HG02623 (cell line): Measurements from ENCODE around the gene CD1B.
A peak's percentile ranks its signal among the peaks of the same experiment; 100 is the strongest.
"Not testable (repeated sequence)": the region's sequence is repeated elsewhere in the genome, so short reads cannot be mapped to it uniquely, and the experiment has no call there.

Source experiments
- ATAC-seq: cut with Tn5 transposase; IDR thresholded peaks from one replicate; pipeline ENCODE4 v1.9.1; 2021; ENCODE audit warnings: moderate library complexity; ENCODE audit not compliant: unreplicated experiment

Gene CD1B

DNA sequence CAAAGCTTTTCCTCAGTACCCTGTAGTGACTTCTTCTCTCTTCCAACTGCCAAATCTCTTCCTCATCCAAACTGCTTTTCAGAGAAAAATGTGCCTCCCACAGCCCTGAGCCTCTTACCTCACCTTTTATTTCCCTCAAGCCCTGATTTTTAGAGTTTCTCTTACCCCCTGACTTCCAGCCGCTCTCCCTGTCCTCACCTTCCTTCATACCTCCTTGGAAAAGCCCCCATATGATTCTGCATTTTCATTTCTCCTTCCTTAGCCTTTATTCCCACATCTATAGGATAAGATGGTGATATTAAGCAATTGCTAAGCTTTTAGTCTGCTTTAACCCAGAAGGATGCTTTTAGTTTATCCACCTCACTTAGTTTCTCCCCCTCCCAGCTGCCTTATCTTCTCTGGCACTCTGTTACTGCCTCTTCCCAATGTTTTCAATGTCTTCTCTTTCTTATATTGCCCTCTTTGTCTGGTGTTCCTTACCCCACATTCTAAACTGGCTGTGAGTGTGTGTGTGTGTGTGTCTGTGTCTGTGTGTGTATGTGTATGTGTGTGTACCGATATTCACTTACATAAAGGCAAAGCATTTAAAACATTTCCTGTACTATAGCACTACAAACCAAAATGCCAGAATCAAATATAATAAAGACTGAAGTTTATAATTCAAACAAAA is at the start of gene CD1B:
CD1B (minus strand) TSS at position 51 of the 670 bp plus-strand sequence. CDS start 108 bp downstream, outside the sequence.
- no peak for ATAC-seq

DNA sequence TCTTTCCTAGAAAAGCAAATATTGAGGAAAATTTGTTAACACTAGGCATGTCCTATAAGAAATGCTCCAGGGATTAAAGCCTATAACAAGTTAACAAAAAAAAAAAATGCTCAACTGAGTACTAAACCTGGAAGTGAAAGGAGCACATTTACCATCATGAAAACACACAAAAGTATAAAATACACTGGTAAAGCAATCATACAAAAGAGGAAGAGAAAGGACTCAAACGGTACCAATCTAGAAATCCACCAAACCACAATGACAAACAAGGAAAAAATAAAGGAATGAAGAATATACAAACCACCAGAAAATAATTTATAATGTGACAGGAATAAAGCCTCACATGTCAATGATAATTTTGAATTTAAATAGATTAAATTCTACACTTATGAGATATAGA is 43.5 kb upstream of the CD1B start:
- no peak for ATAC-seq

DNA sequence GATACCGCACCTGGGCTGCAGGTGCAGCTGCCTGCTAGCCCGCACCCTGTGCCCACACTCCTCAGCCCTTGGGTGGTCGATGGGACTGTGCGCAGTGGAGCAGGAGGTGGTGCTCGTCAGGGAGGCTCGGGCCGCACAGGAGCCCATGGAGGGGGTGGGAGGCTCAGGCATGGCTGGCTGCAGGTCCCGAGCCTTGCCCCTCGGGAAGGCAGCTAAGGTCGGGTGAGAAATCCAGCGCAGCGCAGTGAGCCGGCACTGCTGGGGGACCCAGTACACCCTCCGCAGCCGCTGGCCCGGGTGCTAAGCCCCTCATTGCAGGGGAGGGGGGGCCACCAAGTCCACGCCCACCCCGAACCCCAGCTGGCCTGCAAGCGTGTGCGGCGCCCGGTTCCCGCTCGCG is 42.8 kb upstream of the CD1B start:
- ATAC-seq: not testable (repeated sequence)

DNA sequence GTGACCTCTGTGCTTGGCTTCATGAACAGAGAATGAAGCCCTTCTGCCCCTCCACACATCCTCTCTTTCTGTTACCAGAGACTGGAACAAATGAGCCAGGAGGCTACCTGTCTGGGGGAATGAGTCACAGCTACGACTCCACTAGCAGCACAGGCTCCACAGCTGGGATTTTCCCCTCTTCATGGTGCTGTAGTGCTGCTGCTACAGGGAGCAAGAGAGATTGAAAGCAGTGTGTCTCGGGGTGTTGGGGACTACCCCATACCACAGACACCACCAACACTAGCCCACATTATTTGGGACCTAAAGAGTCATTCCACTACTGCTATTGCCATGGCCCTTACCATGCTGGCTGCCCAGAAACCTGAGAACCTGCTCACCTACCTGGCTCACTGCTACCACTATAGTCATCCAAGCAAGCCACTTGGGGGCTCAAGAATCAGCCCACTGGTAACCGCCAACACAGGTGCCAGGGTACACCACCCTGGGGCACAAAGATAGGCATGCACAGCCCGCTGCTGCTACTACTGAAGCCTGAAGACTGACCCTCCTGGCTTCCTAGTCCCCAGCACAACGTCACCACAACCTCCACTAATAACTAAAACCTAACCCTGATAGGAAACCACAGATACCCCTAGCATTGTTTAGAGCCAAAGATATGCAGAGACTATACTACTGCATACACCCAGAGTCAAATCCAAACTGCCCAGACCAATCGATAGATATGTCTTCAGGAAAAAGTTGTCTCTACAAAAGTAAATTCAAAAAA is 40.0 kb upstream of the CD1B start:
- ATAC-seq: peak; percentile 93

DNA sequence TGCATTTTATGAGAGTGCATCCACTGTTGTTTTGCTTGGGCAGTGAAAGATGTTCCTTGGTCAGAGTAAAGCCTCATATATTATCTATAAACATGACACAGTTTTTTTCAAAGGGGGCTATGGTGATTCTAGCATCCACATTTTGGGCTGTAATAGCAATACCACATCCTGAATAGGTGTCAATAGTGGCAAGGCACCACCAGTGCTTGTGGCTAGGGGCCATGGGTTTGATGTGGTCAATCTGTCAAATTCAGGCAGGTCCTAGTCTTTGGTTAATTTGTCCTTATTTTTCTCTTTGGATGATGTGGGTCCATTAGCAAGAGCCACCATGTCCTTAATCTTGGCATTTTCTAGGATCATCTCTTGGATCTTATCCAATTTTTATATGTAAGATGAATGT is 35.5 kb upstream of the CD1B start:
- no peak for ATAC-seq

DNA sequence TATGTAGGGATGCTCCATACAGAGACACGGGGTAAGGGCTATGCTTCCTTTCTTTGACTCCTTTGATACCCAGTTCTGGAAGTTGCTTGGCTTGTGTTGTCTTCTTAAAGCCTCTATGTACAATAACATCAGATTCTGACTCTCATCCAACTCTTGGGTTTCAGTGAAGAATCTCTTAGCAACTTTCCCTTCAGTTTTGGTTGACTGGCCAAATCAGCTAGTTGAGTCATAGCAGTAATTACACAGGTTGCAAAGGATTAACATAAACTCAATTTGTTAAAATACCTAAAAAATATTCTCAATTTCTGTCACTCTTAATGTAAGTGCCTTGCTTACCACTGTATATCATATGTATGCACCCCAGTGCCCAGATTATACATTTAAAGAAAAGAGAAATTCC is 31.6 kb upstream of the CD1B start:
- no peak for ATAC-seq

DNA sequence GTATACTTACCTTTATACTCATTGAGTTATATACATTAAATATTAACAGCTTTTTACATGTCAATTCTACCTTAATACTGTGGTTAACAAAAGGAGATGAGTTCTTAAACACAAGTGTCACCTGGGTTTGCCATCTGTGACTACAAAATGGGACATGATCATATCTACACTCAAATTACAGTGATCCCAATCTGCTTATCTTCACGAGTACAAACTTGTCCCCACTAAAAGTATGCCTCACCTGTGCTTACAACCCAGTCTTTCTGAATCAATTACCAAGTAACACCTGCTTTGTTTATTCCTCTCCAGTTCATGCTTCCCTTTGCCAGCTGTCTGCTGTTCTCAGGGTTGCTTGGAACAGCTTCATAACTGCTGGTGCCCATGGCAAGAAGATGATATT is 31.2 kb upstream of the CD1B start:
- ATAC-seq: no peak

DNA sequence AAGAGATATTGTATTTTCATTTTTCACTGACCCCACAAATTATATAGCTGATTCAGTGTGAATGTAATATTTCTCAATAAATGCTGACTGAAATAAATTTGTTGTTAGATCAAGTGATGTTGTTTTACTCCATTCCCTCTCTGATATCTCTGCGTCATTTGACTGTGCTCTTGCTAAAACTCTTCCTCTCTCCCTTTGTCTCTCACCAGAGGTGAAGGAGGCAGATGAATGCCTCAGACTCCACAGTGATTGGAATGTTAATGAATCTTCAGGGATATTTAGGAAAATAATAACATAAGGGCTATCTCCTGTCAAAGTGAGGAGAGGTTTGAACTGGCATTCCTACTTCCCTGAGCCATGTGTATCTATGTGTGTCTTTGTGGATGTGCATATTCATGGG is 26.1 kb upstream of the CD1B start:
- ATAC-seq: no peak

DNA sequence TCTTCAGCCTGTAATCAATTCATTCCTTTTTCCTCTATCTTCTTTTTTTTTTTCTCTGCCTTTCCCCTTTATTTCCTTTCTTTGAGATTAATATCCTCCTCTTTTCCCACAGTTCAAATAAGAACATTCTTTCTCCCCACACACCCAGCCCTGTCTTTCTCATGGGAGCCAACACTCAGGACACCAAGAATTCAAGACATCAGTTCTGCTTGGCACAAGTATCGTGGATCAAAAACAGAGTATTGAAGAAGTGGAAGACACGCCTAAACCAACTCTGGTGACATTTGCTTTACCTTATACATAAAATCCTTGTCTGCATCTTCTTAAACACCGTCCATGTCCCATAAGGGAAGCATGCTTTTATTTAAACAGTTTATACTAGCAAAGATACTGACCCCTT is 25.3 kb upstream of the CD1B start:
- ATAC-seq: no peak

DNA sequence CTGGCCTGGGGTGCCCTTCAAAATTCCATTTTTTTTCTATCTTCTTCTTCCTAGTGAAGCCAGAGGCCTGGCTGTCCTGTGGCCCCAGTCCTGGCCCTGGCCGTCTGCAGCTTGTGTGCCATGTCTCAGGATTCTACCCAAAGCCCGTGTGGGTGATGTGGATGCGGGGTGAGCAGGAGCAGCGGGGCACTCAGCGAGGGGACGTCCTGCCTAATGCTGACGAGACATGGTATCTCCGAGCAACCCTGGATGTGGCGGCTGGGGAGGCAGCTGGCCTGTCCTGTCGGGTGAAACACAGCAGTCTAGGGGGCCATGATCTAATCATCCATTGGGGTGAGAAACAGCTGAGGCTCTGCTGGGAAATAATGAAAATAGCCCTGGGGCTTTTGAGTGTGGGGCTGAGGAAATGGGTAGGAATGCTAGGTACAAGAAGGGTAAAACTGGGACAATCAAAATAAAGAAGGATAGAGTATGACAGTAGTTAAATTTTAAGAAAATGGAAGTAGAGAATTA is 24.5 kb upstream of the CD1B start:
- ATAC-seq: no peak

DNA sequence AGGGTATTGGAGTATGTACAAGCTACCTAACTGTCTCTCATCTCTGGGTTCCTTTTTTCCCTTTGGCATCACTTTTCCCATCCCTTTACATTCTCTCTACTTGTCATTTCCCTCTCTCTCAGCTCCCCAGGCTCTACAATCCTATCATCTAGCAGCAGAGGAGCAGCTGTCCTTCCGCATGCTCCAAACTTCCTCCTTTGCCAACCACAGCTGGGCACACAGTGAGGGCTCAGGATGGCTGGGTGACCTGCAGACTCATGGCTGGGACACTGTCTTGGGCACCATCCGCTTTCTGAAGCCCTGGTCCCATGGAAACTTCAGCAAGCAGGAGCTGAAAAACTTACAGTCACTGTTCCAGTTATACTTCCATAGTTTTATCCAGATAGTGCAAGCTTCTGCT is 22.9 kb upstream of the CD1B start:
- ATAC-seq: no peak

DNA sequence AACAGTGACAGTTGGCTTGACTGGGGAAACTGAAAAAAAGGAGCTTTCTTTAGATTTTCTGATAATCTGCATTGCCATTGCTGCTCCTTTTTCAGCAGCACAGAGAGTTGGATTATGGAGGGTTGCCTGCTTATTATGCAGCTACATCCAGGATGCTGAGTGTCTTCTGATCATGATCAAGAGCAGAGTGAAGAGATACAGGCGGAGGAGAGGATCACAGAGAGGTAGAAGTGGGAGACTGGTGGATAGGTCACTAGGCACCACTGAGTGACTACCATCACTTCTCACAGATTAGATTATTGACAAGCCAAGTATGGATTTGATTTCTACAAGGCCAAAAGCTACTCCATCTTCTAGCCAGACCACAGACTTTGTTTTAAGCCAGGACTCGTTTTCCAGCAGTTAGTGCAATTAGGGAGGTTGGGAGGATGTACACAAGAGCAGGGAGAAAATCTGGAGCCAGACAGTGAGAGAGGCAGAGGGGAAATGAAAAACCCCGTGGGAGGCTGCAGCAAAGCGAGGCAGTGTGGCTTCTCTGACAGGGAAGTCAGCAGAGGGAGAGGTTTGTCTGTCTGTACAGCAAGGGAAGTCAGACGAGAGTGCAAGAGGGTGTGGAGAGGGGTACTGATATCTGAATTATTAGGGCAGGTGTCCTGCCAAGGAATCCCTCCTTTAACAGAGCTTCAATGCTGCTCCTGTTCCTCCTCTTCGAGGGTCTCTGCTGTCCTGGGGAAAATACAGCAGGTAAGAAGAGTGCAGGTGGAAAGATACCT is 22.2 kb upstream of the CD1B start, which contains the start of gene CD1E:
CD1E (plus strand) TSS at position 592 of the 773 bp plus-strand sequence; CDS start at position 687, 95 bp downstream.
- ATAC-seq: peak; percentile 52

DNA sequence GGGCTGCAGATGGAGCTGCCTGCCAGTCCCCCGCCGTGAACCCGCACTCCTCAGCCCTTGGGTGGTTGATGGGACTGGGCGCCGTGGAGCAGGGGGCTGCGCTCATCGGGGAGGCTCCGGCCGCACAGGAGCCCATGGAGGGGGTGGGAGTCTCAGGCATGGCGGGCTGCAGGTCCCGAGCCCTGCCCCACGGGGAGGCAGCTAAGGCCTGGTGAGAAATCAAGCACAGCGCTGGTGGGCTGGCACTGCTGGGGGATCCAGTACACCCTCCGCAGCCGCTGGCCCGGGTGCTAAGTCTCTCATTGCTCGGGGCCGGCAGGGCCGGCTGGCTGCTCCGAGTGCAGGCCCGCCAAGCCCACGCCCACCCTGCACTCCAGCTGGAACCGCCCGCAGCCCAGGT is 17.6 kb upstream of the CD1B start:
- ATAC-seq: not testable (repeated sequence)

DNA sequence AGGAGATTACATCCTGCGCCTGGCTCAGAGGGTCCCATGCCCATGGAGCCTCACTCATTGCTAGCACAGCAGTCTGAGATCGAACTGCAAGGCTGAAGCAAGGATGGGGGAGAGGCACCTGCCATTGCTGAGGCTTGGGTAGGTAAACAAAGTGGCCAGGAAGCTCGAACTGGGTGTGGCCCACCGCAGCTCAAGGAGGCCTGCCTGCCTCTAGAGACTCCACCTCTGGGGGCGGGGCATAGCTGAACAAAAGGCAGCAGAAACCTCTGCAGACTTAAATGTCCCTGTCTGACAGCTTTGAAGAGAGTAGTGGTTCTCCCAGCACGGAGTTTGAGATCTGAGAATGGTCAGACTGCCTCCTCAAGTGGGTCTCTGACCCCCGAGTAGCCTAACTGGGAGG is 5.1 kb upstream of the CD1B start:
- not testable (repeated sequence) for ATAC-seq

DNA sequence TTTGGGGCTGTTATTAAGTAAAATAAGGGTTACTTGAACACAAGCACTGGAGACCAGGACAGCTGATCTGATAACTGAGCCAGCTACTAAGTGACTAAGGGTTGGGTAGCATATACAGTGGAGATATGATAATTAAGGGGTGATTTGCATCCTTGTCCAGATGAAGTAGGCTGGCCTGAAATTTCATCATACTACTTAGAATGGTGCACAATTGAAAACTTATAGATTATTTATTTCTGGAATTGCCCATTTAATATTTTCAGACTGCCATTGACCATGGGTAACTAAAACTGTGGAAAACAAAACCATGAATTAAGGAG is 3.8 kb upstream of the CD1B start:
- no peak for ATAC-seq

DNA sequence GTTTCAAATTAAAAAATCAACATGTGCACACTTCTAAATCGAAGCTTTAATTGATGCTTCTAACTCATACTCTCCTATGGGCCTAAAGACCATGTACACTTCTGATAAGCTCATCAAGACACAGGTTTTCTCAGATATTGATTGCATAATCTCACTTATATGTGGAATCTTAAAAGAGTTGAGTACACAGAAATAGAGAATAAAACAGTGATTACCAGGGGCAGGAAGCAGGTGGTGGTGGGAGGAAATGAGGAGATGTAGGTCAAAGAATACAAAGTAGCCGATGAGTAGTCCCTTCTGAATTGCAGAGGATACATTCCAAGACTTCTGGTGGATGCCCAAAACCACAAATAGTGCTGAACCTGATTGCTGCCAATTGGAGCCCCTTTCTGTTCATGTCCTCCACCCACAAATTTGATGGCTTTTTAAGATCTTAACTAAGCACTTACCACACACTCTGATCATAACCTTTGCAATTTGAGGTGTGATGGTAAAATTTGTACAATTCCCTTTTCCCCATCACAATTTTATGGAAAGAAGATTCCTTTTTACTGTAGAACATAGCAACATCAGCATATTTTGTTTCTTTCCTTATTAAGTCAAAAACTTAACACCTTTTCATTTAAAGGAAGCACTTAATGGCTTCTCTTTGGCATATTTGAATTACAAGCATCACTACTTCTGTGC is 3.3 kb upstream of the CD1B start:
- ATAC-seq: no peak

DNA sequence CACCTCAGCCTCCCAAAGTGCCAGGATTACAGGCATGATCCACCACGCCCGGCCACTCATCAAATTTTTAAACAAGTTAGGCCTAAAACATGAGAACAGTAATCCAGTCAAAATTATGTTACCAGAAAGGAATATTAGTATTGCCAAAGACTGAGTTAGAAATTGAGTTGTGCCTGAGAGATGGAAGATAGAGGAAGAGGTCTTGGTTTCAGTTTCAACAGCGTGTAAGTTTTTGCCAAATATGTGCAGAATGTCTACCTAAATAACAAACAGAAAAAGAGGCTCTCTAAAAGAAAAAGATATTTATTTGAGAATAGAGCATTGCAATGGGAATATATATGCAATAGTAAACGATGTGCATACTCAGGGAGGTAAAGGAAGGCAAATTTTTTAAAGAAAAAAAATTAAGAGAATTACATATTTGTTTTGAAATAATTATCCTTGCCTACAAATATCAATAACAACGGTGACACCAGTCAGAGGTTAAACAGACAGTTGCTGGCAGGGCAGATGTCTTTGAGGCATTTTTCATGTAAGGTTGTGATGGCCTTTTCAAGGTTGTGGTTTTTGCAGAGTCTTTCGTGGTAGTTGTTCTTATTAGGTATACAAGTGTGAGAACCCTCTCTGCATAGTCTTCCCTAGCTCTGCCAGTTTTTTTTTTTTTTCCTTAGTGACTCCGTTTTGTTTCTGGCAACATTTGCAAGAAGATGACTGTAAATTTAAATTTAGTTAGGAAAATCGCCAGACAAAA is 2.2 kb upstream of the CD1B start:
- no peak for ATAC-seq

DNA sequence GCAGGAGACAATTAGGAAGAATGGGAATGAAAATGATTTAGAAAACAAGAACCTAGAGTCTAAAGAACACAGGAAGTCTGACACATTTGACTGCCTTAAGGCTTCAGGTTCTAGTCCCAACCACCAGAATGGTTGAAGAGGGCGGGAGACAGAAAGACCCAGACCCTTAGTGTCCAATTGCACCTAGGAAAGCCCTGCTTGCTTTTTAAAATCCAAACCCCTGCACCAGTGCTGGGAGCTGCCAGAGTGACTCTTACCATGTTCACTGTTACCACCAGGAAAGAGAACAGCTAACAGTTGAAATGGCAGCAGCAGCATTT is 265 bp downstream of the CD1B start:
- no peak for ATAC-seq

DNA sequence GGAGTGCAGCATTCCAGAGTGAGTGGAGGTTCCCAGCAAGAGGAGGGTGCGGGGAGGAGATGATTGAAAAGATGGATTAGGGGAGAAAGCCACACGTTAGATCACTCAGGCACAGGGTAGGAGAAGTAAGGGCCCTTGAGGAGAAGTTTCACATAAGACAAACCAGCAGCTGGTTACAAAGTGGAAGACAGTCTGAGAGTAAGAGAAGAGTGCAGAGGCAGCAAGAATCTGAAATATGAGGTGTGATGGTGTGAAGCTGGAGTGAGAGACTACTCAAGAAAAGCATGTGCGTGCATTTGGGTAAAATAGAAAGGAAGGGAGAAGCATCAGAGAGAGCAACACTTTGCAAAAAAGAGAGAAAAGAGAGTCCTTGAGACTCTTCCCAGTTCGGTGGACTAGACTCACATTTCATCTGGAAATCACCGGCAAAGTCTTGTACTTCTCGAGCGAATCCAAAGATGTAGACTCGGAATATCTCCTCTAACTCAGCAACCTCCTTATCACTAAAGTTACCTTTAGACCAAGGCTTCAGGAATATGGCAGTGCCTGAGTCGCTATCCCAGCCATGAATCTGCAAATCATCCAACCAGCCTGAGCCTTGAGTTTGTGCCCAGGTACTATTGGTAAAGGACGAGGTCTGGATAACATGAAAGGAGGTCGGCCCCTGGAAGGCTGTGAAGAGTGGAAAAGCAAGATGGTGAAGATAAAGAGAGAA is 783 bp downstream of the CD1B start:
- no peak for ATAC-seq

DNA sequence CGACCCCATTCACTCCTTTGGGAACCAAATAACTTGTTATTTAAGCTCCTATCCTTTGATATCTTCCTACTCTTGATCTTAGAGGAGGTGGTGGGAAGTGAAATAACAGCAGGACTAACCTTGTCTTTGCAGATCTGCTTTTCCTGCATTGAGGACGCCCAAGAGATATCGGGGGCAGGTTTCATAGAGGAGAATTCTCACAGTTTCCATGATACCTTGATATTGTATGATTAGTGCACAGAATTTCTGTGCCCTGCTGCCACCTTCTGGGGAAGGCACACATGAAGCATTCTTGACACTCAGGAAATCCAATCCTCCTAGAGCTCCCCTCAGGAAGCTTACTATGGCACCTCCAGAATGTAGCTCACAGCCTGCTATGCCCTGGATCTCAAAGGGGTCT is 1.6 kb downstream of the CD1B start:
- no peak for ATAC-seq
